ENCODE results near the gene MAP2.
A peak's percentile ranks its signal among the peaks of the same experiment; 100 is the strongest.

MAP2 gene

GRCh38 chr2:209532321-209532720 lies 108.5 kb downstream of the MAP2 start:
- DNase-seq = no peak

GRCh38 chr2:209533391-209533790 lies 109.5 kb downstream of the MAP2 start:
- no peak for DNase-seq

GRCh38 chr2:209534228-209534627 lies 110.4 kb downstream of the MAP2 start:
- DNase-seq = no peak

GRCh38 chr2:209536363-209536762 lies 112.5 kb downstream of the MAP2 start:
- no peak for DNase-seq

GRCh38 chr2:209547726-209548125 lies 123.9 kb downstream of the MAP2 start:
- no peak for DNase-seq

- no peak for DNase-seq
These were observed 125.7 kb downstream of the MAP2 start for GRCh38 chr2:209549589-209549988.

DNA sequence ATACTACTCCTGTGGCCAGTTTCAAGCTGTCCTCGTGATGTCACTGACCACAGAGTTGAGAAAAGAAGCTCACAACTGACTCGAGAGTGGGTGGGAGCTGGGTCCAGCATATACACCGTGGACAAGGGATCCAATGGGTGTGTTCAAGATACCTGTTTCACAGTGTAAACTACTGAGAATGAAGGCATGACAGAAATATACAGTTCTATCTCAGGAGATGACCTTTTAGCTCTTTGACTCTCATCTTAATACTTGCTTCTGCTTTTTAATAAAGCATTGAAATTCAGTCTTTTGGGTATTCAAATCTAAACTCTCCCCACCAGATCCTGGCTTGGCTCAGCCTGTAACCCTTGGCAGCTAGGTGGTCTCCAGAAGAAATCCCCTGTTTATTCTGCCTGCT lies 130.1 kb downstream of the MAP2 start:
- no peak for DNase-seq

GRCh38 chr2:209556354-209556961 lies 132.6 kb downstream of the MAP2 start:
- DNase-seq = no peak

DNA sequence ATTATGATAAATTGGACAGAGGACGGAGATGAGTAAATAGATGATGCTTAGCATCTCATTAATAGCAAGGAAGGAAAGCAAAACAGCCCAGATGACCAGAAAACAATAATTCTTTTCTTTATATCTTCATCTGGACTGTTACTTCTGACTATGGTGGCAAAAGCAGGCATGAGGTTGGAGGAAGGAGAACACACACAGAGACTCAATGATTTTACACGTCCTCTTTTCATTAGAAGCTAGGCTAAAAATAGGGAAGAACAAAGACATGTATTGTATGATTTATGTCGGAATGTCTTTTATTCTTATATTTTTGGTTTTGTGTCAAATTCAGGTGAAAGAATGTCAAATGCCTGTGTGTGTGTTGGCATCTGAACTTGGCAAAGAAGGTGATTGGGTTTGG lies 137.1 kb downstream of the MAP2 start:
- DNase-seq = no peak

DNA sequence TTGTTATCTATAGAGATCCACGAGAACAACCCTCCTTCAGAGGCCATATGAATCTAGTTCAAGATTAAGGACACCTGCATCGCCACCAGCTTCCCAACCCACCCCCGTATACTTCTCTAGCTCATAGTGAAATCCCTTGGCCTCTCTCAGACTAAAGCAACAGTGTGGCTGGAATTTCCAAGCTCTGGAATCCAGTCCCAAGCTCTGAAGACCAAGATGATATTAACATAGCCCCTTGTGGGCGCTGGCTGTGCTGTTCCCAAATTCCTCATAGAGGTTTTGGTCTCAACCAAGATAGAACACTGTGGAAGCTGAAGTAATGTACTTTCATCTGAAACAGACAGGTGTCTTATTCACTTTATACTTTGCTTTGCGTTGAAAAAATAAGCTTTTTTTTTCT lies 139.6 kb downstream of the MAP2 start:
- DNase-seq = no peak

DNA sequence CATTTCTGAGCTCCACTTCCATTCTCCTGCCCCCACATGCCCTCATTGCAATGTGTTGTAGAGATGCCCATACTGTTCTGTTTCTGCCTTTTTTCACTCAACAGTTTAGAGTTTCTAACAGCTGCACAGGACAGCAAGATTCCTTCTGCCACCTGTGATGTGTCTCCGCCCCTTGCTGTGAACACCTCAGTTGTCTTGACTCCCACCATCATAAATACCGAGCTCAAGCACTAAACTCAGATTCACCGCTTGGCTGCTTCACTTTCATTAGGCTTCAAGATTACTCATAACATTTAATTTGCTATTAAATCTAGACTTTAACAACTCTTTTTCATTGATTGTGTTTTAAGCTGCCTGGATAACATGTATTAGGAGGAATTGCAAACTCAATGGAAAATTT lies 141.0 kb downstream of the MAP2 start:
- DNase-seq = no peak

GRCh38 chr2:209565896-209566582 lies 142.2 kb downstream of the MAP2 start:
- DNase-seq = no peak

DNA sequence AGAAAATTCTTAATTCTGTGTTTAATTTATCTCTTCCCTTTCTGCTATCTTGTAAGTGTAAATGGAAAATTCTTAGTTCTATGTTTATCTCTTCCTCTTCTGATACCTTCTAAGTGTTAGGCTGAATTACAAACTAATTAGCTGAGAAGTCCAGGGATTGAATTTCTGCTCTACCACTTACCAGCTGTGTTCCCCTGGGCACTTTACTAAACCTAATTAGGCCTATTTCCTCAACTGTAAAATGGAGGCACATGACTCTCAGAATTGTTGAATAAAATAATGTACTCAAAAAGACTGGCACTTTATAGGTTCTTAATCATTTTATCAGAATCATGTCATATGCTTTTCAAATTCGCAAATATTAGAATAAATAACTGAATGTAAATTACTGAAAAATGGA lies 146.3 kb downstream of the MAP2 start:
- no peak for DNase-seq

DNA sequence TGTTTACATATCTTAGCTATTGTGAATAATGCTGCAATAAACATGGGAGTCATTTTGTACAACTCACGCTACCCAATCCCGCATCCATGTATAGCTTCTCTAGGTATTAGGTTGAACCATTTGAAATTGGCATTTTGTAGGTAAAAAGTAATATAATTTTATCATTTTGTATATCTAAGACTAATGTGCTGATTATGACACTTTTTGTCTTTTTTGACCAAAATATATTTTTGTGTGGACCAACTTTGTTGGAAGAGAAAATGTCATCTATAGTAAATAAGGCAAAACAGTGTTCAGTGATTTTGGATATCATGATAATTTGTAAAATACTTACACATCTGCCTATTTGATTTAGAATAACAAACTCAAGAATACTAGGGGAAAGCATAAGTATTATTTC lies 150.7 kb downstream of the MAP2 start:
- no peak for DNase-seq

DNA sequence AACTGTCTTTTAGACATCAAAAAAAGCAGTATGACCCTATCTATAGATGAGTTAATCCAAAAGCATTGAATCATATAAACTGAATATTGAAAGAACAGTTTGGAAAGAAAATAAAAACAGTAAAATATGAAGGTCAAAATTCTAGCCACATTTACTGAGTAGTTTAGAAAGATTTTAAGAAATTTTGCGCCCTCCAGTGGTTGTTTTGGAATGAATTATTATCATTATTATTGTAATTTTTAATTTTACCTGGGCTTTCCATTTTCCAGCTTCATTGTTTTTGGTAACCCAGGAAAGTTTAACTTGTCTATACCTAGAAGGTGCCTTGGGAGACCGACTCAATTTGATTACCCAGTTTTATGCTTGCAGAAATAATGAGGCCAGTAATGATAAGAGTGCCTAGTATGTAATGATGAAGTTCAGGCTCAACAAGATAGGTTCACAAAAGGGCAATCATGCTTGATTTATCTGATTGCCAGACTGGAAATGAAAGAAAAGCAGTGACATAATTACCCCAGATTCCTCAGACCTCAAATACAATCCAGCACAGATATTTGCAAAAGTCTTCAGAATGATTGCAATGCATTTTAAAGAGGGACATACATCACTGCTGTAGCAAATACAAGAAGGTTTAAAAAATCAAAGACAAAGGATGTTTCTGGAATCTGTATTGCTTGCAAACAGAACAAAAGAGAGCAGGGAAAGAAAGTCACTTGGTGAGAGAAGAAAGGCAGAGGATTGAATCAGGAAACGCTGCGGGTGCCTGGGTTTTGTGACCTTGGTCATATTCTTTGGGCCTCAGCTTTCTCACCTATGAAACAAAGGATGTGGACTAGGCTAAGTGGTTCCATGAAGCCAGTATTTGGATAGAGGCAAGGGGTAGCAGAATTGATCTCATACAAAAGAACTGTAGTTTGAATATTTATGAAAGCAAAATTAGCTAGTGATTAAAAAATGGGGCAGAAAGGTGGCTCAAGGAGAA lies 153.8 kb downstream of the MAP2 start:
- peak in 1 of 14 donors; percentile 41 for DNase-seq

GRCh38 chr2:209578394-209579001 lies 154.7 kb downstream of the MAP2 start:
- peak in 1 of 14 donors; percentile 41 for DNase-seq

GRCh38 chr2:209579230-209579749 lies 155.4 kb downstream of the MAP2 start:
- peak in 12 of 14 donors; percentile 7 to 89 (median 40) for DNase-seq

GRCh38 chr2:209581040-209581439 lies 157.2 kb downstream of the MAP2 start:
- DNase-seq = no peak

DNA sequence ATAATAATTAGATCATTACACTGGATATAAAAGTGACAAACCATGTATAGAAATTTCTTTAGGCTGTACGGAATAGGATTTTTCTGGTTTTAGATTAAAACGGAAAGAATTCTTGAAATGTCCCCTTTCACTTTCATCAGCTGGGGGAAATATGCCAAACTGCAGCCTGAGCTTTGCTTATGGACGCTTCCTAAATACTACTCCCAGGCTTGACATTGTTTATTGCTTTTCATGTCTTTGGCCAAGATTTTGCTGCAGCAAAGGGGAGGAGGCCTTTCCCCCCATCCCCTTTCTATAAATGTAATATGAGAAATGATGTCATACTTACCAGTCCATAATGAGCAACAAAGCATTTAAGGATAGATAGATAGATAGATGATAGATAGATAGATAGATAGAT lies 158.4 kb downstream of the MAP2 start:
- no peak for DNase-seq

DNA sequence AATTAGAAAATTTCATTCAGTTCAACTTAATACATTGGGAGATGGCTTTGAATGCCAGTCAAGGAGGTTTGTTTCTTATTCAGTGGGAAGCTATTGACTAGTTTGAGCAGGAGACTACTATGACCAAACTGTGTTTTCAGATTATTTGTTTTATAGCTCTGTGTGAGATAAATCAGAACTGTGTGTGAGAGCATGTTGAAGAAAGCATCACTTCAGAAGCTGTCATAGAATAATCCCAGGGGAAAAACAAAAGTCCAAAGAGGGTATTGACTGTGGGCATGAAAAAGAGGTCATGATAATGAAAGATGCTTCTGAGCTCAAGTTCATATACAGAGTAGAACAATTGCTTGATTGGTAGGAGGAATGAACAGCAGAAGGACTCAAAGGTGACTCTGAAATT lies 160.6 kb downstream of the MAP2 start:
- no peak for DNase-seq

- no peak for DNase-seq
These were observed 161.1 kb downstream of the MAP2 start for GRCh38 chr2:209584915-209585314.

DNA sequence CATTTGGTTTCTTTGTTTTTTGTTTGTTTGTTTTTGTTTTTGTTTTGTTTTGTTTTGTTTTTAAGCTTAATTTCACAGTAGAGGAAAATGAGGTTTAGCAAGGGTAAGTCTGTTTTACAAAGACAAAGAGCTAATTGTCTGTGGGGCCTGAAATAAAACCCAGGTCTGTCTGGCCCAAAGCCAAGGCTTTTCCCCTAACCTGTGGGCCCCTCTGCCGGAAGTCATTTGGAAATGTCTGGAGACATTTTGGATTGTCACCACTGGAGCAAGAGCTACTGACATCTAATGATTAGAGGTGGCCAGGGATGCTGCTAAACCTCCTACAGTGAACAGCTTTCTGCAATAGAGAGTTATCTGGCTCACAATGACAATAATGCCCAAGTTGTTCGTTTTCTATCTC lies 167.2 kb downstream of the MAP2 start:
- DNase-seq = no peak

- DNase-seq = peak in 1 of 14 donors; percentile 38
These were observed 168.3 kb downstream of the MAP2 start for GRCh38 chr2:209592106-209592505.

All from C1 segment of cervical spinal cord (tissue), 14 donors.